Inflammatory macrophage (primary cell): ENCODE data around the gene TTC19.

Experiments
- DNase-seq, 2 donors: peaks; one replicate each; pipeline ENCODE4 v3.0.0-alpha.2; 2020 to 2022
- total RNA-seq, 18 experiments: gene quantifications; one replicate each; lab custom pipeline; 2026; ENCODE audit warnings: mixed read lengths in 6 of 18, inconsistent platforms in 2 of 18; lab: John Stamatoyannopoulos, UW

TTC19 gene, protein sequence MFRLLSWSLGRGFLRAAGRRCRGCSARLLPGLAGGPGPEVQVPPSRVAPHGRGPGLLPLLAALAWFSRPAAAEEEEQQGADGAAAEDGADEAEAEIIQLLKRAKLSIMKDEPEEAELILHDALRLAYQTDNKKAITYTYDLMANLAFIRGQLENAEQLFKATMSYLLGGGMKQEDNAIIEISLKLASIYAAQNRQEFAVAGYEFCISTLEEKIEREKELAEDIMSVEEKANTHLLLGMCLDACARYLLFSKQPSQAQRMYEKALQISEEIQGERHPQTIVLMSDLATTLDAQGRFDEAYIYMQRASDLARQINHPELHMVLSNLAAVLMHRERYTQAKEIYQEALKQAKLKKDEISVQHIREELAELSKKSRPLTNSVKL
- 10.1 to 40.1 (median 26.7) reads per million in 18 experiments for total RNA-seq

- DNase-seq: peak; percentile 96 to 98
Observed at GRCh38 chr17:15999141-15999973, at the start of gene TTC19, which contains the start of gene ZSWIM7. TTC19 (plus strand) TSS chr17:15999824; CDS start chr17:15999849, 25 bp downstream. ZSWIM7 (minus strand) TSS chr17:15999704; CDS start chr17:15999594, 110 bp downstream.

DNA sequence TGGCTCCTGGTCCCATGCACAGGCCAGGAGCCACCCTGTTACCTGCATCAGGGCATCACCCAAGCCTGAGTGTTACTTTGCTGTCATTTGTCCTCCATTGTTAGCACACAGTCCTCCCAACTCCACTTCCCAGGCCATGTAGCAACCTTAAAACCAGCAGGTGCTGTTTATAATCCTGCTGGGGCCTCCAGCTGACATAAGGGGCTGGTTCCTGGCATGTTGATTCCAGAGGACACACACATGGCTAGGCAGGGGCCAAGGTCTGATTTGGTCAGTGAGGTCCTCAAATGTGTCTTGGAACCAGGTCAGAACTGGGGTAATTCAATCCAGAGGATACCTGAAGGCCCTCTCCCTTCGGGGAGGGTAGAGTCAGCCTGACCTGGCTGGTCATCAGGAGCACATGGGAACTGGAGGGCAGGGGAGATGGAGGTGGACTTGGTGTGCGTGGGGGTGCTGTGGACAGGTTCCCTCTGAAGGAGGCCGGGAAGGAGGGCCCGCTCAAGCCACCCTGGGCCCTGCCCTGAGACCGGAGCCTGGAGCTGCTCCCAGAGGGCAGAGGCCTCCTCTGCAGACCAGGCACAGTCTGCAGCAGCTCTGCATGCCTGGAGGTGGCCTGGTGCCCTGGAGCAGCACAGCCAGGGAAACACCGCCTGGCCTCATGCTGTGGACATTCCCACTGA lies 48.1 kb upstream of the TTC19 start:
- DNase-seq: no peak

DNA sequence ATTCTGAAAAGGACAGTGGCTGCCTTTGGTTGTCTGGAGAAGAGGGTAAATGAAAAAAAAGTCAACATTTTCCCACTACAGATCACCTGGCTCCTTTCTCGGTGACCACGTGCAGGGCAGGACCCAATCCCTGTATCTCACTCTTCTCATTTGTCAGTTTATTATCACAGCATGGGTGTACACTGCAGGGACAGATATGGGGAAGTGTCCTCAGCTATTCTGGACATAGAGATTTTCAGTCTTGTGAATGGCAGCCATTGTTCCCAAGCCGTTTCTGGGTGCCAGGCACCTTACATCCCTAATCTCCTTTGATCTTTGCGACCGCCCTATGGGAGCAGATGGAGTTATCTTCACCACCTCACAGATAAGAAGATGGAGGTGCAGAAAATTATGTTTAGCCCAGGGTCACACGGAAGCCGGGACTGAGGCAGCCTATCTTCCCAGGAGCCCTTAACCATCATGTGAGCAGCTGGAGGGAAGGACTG lies 47.5 kb upstream of the TTC19 start:
- no peak for DNase-seq

DNA sequence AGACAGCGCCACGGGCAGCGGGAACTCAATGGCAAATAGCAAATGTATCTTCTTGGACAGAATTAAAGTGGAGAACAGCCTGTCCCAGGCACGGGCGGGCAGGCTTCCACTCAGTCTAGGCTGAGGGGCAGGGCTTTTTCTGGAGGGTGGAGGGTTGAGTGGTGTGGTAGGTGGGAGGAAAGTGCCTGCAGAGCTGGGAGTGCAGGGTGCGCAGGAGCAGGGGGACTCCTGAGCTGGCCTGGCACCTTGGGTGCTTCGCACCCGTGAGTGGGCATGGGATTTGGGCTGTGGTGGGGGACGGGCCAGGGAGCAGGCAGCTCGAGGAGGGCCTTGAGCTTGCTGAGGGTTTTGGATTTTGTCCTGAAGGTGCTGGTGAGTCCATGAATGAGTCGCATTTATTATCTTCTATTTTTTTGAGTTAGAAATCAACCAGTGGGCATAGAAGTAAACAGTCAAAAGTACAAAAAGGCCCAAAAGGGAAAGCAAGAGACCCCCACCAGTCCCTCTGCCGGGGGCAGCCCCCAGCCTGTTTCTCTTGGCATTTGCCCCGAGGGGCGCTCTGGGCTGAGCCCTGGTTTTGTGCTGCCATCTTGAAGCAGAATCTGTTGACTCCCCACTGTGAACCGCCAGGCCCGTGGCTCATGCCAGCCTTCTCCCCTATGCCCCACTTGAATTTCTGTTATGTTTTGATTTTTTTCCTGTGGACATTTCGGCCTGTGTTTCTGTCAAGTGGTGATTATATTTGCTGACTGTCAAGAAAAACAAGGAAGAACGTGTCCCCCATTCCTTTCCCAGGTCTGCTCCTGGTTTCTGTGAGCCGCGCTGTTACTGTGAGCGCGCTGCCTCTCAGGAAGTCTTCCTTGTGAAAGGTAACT lies 46.5 kb upstream of the TTC19 start:
- no peak for DNase-seq

DNA sequence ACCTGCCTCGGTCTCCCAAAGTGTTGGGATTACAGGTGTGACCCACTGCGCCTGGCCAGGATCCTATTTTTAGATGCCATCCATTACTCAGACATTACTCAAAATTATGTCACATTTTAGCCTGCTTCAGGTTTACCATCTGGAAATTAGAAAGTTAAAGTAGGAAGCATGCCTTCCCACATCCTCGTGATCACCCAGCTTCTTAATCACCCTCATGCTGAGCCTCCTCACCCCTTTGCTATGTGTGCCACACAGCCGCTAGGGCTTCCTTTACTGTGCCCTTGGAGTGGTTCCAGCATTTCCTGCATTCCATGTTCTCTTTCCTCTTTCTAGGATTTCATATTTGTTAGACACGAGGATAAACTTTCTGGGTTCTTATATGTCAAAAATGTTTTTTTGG lies 45.4 kb upstream of the TTC19 start:
- peak; percentile 81 to 87 for DNase-seq

DNA sequence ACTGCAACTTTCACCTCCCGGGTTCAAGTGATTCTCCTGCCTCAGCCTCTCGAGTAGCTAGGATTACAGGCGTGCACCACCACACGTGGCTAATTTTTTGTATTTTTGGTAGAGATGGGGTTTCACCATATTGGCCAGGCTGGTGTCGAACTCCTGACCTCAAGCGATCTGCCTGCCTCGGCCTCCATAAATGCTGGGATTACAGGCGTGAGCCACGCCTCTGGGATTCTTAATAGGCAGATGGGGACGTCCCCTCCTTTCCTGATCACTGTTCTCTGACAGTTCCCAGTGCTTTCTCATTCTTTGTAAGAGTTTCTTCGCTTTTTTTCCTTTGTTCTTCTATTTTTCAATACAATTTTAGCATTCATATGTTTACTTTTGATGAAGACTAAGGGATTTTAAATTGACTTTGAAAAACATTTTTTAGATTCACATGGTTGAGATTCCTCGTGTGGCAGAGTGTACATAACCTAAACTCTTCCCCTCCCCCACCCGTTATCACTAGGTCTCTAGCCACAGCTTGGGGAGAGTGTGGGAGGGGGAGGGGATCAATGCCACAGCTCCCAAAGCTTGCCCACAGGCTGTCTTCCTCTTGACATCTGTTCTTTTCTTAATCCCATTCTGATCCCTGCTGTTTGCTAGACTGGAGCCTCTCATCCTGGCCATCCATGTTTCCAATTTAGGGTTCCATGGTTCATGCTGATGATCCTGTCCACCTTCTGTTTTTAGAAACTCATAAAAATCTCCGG lies 43.7 kb upstream of the TTC19 start:
- no peak for DNase-seq

- no peak for DNase-seq
Observed at GRCh38 chr17:15957206-15957605, 42.4 kb upstream of the TTC19 start.

DNA sequence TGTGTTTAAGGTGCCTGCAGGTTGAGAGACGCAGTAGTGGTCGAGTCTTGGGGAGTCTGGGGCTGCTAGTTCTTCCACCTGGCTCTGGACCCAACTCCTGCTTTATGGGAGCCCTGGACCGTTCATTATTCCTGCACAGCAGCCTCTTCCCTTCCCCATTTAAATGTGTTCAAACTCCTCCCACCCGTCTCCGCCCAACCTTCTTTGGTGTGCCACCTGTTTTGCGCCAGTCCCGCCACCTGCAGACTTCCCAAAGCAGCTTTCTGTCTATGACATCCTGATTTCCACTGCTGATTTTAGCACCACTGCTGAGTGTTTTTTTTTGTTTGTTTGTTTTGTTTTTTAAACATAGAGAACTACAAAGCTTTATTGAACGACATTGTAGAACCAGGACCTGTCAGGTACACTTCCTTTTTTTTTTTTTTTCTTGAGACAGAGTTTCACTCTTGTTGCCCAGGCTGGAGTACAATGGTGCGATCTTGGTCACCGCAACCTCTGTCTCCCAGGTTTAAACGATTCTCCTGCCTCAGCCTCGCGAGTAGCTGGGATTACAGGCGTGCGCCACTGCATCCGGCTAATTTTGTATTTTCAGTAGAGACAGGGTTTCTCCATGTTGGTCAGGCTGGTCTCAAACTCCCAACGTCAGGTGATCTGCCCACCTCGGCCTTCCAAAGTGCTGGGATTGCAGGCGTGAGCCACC lies 41.9 kb upstream of the TTC19 start:
- DNase-seq: no peak

DNA sequence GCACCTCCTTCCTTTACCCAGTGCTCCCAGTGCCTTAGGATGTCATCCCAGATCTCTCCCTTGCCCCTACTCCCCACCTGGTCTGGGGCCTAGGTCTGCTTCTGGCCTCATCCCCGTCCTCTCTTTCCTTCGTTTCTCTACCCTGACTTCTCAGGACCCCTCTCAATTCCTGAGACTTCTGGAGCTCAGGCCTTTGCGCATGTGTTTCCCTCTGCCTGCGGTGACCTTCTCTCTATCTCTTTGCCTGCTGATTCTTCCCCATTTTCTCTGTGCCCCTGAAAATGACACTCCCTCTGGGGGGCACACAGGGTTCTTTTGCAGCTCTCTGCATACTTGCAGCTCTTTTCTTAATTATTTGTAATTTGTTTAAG lies 41.2 kb upstream of the TTC19 start:
- DNase-seq: no peak

GRCh38 chr17:15963670-15964110 lies 35.9 kb upstream of the TTC19 start:
- no peak for DNase-seq

- no peak for DNase-seq
Observed at GRCh38 chr17:15965528-15965927, 34.1 kb upstream of the TTC19 start.

DNA sequence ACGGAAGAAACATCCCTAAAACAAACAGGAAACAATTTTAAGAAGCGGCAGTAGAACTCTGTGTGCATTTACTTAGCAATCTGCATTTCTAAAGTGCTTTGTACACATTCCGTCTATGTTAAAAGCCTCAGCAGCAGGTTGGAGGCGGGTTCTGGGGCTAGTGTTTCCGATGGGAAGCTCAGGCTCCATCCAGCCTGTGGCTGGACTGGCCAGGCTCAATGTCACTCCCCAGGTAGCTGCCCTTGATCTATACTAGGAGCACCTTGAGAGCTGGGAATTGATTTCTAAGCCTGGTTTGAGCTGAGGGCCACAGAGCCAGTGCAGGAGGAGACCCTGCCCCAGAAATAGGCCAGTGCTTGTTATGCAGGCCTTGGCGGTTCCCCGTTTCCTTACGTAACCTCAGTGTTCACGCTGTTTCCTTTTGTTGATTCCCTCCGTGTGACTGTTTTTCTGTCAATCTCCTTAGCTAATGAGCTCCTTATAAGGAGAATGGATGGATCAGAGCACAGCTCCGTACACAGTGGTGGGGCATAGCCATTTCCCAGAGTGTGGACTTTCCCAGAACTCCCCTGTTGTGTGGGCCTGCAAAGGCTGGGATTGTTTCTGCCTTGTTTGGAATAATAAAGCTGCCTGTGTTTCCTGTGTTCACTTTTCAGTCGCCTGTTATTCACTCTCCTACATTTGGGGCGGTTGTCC lies 33.3 kb upstream of the TTC19 start:
- DNase-seq: peak; percentile 57 to 59

GRCh38 chr17:15966879-15967248 lies 32.8 kb upstream of the TTC19 start:
- DNase-seq: no peak

- DNase-seq: no peak
Observed at GRCh38 chr17:15967706-15968399, 31.8 kb upstream of the TTC19 start.

DNA sequence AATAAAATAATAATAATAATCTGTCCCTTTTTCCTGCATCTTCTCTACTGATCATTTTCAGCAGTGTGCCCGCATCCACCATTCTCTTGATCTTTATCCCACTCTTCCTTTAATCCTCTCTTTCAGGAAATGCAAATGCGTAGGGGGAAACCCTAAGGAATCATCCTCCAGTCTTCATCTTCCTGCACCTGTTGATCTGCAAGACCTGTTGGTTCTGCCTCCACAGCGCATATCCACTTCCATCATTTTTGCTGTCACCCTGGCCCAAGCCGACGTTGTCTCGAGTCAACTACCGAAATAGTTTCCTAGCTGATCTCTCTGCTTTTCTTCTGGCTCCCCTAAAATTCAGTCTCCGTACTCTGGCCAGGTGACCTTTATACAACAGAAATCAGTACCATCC lies 30.2 kb upstream of the TTC19 start:
- DNase-seq: no peak

DNA sequence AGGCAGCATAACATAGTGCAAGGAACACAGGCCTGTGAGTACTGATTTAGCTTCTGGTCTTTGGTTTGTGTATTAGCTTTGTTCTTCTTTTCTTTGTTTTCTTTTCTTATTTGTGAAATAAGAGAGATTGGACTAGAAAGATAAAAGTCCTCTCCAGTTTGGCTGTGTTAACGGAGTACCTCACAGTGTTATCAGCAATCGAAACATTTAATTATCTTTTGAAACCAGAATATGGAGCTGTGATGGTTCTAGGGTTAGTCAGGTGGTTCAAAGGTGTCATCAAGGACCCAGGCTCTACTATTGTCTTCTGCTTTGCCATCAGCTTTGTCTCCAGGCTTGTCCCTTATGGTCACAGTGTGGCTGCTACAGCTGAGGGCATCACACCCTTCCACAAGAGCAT lies 29.1 kb upstream of the TTC19 start:
- DNase-seq: no peak

GRCh38 chr17:15971098-15971678 lies 28.4 kb upstream of the TTC19 start:
- peak; percentile 31 for DNase-seq

- DNase-seq: no peak
Observed at GRCh38 chr17:15971882-15972281, 27.7 kb upstream of the TTC19 start.

- no peak for DNase-seq
Observed at GRCh38 chr17:15972497-15972951, 27.1 kb upstream of the TTC19 start.
